ENCODE measurements around the gene SART3.
"Not testable (repeated sequence)": the region's sequence is repeated elsewhere in the genome, so short reads cannot be mapped to it uniquely, and the experiment has no call there.

Gene SART3

DNA sequence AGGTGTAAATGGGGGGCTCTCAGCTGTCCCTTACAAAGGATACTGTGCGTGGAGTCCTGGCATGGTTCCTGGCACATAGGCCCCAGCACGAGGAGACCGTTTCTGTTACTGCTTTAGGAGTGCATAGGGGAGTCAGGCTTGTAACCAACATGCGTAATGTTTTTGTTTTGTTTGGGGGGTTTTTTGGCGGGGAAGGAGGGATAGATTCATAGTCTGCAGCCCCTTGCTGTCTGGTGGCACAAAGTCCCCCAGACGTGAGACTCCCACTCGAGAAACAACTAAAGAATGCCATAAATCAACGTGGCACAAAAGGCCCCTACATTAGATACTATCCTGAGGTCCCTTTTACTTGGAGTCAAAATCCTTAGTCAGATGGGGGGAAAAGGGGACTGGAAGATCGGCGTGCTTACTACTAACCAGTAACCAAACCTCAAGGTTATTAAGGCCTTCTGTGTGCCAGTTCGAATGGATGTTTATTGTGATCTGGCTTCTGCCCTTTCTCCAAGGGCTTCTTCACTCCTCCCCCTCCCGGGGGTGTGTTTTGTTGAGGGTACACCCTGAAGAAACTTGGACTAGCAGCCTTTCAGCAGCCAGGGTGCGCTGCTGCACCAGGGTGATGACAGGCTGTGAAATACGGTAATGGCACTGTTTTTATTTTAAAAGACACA is 2.3 kb upstream of the SART3 start:
- TF ChIP-seq ZFX (IDR thresholded peaks at IDR 0.05) = no peak
- TF ChIP-seq, protein P1, sequence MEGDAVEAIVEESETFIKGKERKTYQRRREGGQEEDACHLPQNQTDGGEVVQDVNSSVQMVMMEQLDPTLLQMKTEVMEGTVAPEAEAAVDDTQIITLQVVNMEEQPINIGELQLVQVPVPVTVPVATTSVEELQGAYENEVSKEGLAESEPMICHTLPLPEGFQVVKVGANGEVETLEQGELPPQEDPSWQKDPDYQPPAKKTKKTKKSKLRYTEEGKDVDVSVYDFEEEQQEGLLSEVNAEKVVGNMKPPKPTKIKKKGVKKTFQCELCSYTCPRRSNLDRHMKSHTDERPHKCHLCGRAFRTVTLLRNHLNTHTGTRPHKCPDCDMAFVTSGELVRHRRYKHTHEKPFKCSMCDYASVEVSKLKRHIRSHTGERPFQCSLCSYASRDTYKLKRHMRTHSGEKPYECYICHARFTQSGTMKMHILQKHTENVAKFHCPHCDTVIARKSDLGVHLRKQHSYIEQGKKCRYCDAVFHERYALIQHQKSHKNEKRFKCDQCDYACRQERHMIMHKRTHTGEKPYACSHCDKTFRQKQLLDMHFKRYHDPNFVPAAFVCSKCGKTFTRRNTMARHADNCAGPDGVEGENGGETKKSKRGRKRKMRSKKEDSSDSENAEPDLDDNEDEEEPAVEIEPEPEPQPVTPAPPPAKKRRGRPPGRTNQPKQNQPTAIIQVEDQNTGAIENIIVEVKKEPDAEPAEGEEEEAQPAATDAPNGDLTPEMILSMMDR (conservative IDR thresholded peaks at IDR 0.05) = peak; percentile 84
- H3K27ac ChIP-seq = peak overlapping the region; percentile 92

DNA sequence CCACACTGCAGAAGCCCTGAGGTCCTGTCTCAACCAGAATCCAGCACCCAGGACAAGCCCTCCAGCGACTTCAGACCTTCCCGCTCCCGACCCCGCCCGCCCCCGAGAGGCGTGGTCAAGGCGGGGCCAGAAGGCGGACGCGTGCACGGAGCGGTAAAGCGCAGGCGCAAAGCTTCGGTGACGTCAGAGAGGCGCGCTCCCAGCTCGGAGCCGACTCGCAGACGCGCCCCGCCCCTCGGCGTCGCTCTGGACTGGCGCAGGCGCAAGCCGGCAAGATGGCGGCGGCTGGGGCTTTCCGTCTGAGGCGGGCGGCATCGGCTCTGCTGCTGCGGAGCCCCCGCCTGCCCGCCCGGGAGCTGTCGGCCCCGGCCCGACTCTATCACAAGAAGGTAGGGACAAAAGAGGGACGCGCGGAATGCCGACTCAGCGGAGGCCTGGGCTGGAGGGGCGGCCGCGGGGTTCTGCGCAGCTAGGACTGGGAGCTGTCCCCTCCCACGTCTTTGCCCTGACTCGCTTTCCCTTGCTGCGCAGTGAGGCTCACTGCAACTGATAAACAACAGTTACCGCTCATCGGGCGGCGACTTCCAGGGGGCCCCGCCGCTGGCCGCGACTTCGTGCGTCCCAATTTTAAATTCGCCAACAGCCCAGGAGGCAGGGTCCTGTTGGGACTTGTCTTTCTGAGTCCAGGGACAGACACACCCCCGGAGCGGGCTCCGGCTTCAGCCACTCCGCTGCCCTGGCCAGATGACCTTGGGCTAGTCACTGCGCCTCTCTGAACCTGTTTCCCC is 1.6 kb upstream of the SART3 start, which contains the start of gene ISCU:
Gene ISCU (plus strand): TSS at position 249 of the 788 bp plus-strand sequence. CDS start 27 bp downstream, at position 276.
- TF ChIP-seq ZFX (IDR thresholded peaks at IDR 0.05) = no peak
- TF ChIP-seq, protein P1 (conservative IDR thresholded peaks at IDR 0.05) = no peak
- peak within 1 kb of the TSS; percentile 92 for H3K27ac ChIP-seq

DNA sequence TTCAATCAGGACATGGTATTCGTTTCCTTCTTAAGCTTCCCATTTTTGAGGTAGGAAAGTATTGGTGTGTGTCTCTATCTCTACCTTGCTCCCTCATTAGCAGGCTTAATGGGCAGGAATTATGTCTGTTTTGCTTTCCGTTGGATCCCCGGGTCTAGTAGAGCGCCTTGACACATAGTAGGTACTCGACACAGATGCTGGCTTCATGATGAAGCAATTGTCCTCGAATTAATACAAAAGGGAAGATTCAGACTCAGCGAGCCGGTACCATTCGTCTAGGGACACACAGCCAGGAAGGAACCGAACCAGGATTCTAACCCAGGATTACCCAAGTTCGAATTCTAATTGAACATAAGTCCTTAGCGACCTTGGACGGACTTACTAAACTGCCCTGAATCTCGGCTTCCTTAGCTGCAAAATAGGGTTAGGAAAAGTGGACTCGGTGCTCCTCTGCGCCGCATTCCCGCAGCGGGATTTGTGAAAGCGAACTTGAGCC is 927 bp upstream of the SART3 start:
- no peak for TF ChIP-seq ZFX (IDR thresholded peaks at IDR 0.05)
- TF ChIP-seq, protein P1 (conservative IDR thresholded peaks at IDR 0.05) = no peak

DNA sequence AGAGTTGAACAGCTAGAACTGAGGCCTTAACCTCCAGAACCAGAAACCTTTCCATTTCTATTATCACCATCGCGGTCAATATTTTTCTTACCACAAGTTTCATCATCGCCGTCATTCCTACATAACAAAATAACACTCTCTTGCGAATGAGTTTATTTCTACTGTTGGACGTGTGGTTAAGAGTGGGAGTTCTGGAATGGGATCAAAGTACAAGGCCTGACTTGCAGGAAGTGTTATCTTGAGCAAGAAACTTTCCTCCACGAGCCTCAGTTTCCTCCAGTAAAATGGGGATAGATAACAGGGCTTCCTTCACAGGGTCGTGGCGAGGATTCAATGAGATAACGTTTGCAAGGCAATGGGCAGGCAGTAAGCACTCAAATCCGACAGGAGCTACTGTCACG is 652 bp downstream of the SART3 start:
- peak overlapping the region; percentile 92 for H3K27ac ChIP-seq
- no peak for TF ChIP-seq ZFX (IDR thresholded peaks at IDR 0.05)
- TF ChIP-seq, protein P1 (conservative IDR thresholded peaks at IDR 0.05) = no peak

More for the DNA sequence above, 927 bp upstream of the SART3 start:
- peak overlapping the region; percentile 92 for H3K27ac ChIP-seq

DNA sequence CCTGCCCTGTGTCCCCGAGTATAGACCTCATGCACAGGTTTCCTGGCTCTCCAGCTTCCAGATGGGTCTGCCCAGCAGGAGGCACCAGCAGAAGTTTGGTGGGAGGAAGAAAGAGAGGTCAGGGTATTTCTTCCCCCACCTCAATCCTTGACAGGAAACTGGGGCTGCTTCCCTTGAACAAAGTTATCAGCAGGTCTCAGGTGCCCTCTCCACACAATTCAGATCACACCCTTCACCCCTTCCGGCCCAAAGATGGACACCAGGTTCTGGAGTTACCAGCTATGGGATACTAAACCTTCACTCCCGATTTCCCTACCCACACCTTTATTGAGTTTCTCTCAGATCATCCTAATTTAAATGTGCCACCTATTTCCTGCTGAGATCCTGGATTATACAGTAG is 1.2 kb downstream of the SART3 start:
- TF ChIP-seq, protein P1 (conservative IDR thresholded peaks at IDR 0.05) = 0 out of 2 replicates have a peak, but pooled peaks have one; percentile 6
- TF ChIP-seq ZFX (IDR thresholded peaks at IDR 0.05) = no peak
- no peak overlapping the region for H3K27ac ChIP-seq

DNA sequence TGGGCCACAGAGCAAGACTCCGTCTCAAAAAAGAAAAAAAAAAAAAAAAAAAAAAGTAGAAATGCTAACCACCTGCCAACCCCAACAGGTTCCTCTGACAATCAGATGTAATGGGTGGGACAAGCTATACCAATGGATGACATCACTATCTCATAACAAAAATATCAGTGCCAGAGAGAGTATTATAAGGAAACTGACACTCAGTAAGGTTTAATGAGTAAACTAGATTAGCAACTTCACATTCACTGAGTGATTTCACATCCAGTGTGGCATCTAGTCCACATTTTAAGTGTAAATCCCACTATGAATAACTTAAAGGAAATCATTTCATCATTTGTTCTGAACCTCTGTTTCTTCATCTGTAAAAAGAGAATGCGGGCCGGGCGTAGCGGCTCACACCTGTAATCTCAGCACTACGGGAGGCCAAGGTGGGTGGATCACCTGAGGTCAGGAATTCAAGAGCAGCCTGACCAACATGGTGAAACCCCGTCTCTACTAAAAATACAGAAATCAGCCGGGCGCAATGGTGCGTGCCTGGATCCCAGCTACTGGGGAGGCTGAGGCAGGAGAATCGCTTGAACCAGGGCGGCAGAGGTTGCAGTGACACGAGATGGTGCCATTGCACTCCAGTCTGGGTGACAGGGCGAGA is 1.8 kb downstream of the SART3 start:
- TF ChIP-seq ZFX (IDR thresholded peaks at IDR 0.05) = no peak
- H3K27ac ChIP-seq = no peak overlapping the region

DNA sequence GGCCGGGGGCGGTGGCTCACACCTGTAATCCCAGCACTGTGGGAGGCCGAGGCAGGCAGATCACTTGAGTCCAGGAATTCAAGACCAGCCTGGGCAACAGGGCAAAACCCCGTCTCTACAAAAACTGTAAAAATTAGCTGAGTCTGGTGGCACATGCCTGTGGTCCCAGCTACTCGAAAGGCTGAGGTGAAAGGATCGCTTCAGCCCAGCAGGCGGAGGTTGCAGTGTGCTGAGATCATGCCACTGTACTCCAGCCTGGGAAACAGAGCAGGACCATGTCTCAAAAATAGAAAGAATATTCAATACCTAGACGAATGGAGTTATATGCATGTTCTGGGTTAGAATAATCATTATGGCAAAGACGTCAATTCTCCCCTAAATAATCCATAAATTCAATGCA is 5.6 kb downstream of the SART3 start:
- H3K27ac ChIP-seq = not testable (repeated sequence)

DNA sequence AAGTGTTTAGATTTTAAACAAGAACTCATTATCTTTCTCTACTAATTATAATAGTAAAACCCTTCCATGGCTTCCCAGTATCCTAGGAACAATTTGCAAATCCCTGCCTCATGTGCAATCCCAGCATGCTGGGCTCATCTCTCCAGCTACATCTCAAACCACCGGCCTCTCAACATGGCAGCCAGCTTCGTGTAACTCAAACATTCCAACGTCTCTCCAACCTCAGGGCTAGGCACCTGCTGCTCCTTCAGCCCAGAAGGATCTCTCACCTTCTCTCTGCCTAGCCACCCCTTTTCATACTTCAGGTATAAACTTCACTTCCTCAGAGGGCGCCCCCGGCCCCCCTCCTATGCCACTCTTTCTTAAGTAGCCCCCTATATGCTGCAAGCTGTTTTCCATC is 7.2 kb downstream of the SART3 start:
- TF ChIP-seq, protein P1 (conservative IDR thresholded peaks at IDR 0.05) = no peak
- TF ChIP-seq ZFX (IDR thresholded peaks at IDR 0.05) = no peak
- H3K27ac ChIP-seq = no peak overlapping the region

Data from C4-2B (cell line).